Measurements from ENCODE around the gene SMIM14.

DNA sequence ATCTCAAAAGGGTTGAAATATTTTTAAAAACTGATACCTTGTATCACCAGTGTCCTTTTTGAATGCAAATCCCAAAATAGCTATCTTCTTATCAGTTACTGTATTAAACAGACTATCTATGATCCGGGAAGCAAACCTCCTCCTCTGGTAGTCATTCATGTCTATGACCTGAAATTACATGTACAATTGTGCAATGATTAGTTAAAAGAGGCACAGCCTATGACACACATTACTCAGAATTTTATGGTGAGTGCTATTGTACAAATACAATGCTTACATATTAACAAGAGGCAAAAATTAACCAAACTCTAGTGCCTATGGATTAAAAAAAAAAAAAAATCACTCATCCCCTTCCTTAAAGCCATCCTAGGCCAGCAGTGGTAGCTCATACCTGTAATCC, 133.1 kb downstream of the SMIM14 start:
- TF ChIP-seq, protein P1, sequence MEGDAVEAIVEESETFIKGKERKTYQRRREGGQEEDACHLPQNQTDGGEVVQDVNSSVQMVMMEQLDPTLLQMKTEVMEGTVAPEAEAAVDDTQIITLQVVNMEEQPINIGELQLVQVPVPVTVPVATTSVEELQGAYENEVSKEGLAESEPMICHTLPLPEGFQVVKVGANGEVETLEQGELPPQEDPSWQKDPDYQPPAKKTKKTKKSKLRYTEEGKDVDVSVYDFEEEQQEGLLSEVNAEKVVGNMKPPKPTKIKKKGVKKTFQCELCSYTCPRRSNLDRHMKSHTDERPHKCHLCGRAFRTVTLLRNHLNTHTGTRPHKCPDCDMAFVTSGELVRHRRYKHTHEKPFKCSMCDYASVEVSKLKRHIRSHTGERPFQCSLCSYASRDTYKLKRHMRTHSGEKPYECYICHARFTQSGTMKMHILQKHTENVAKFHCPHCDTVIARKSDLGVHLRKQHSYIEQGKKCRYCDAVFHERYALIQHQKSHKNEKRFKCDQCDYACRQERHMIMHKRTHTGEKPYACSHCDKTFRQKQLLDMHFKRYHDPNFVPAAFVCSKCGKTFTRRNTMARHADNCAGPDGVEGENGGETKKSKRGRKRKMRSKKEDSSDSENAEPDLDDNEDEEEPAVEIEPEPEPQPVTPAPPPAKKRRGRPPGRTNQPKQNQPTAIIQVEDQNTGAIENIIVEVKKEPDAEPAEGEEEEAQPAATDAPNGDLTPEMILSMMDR (IDR thresholded peaks at IDR 0.05) = no peak
- TF ChIP-seq POLR2AphosphoS5 (IDR thresholded peaks at IDR 0.05; ENCODE audit: insufficient read depth in 1 of 2, low read depth in 1 of 2) = peak in 1 of 2 donors; percentile 13
